ENCODE measurements around the gene ATRN. TPM values are rescaled to one million over a fixed set of nuclear protein-coding genes. Genes with fewer than 3 reads are reported as not detected.

ATRN gene
- total and polyA plus RNA-seq, 2 donors (not counting 3 experiments of a cell fraction or from before 2014, with no cell fraction given): 32.3 to 33.1 TPM

DNA sequence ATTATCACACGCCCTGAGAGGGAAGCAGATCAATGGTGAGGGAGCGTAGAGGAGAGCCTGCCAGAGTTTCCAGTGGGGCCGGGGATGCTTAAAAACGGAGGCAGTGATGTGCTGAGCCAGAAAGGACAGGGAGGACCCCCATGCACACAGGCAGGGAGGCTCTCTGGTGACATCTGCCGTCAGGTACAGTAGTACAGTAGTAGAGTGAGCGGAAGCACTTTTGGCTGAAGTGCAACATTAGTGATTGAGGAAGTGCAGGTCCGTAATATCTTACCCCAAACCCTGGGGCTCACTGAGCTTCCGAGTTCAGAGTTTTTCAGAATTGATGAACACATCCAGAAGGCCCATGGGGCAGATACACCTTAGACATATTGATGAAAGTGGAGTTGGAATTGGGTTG lies 150.3 kb downstream of the ATRN start:
- dilution Hi-C loops (cut with MboI; ENCODE audit: extremely low pct_ligation_motif_present, low sequenced_read_pairs): no loop called here
- POLR2A ChIA-PET: no interaction called here

More for the DNA sequence above, 150.3 kb downstream of the ATRN start:
- intact Hi-C loops (cut with micrococcal nuclease): no loop called here
- no TSS peak for BruUV-seq (replicated peaks)
- no peaks in the 10 kb centered on the region for H3K27me3 ChIP-seq (ENCODE audit: control insufficient read depth in 2 of 2, insufficient read depth in 2 of 2, low read length in 2 of 2)
- TF ChIP-seq GATA2 (IDR thresholded peaks at IDR 0.05; ENCODE audit: insufficient read depth, insufficient read length, low read depth, low read length): no peak
- TF ChIP-seq JUN (IDR thresholded peaks at IDR 0.05; ENCODE audit: borderline replicate concordance, insufficient read depth, insufficient read length, low read depth): no peak
- TF ChIP-seq FOS (IDR thresholded peaks at IDR 0.05; ENCODE audit: borderline replicate concordance, insufficient read depth, low read length): no peak
- no peak for TF ChIP-seq EZH2 (IDR thresholded peaks at IDR 0.05; ENCODE audit: borderline replicate concordance, low read depth, low read length, severe bottlenecking)
- TF ChIP-seq, protein P1, sequence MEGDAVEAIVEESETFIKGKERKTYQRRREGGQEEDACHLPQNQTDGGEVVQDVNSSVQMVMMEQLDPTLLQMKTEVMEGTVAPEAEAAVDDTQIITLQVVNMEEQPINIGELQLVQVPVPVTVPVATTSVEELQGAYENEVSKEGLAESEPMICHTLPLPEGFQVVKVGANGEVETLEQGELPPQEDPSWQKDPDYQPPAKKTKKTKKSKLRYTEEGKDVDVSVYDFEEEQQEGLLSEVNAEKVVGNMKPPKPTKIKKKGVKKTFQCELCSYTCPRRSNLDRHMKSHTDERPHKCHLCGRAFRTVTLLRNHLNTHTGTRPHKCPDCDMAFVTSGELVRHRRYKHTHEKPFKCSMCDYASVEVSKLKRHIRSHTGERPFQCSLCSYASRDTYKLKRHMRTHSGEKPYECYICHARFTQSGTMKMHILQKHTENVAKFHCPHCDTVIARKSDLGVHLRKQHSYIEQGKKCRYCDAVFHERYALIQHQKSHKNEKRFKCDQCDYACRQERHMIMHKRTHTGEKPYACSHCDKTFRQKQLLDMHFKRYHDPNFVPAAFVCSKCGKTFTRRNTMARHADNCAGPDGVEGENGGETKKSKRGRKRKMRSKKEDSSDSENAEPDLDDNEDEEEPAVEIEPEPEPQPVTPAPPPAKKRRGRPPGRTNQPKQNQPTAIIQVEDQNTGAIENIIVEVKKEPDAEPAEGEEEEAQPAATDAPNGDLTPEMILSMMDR (IDR thresholded peaks at IDR 0.05; ENCODE audit: extremely low read depth in 1 of 2, insufficient read depth in 1 of 2, low read depth in 1 of 2, low read length in 2 of 2): no peak
- no peak for TF ChIP-seq MAX (IDR thresholded peaks at IDR 0.05; ENCODE audit: insufficient read depth, insufficient read length)
- no peak for TF ChIP-seq MYC (IDR thresholded peaks at IDR 0.05; ENCODE audit: low read depth, low read length)
- TF ChIP-seq POLR2AphosphoS5 (IDR thresholded peaks at IDR 0.05; ENCODE audit: insufficient read depth, low read depth, low read length): no peak
- TF ChIP-seq POLR2A (IDR thresholded peaks at IDR 0.05; ENCODE audit: low read depth, low read length): no peak
- H2AFZ ChIP-seq (ENCODE audit: low read depth, low read length): no peak overlapping the region
- no peak overlapping the region for H3K27ac ChIP-seq (ENCODE audit: insufficient read depth, low read depth, low read length)
- FAIRE-seq (no peak), DNase-seq (ENCODE audit: low read depth, low spot score) (no peak)
- H3K9ac ChIP-seq (replicated peaks; ENCODE audit: extremely low read depth, insufficient read depth, low read length): no peak overlapping the region
- no peaks in the 10 kb centered on the region for H4K20me1 ChIP-seq (replicated peaks; ENCODE audit: control insufficient read depth, extremely low read depth, insufficient read depth, low read length)
- H3K9me1 ChIP-seq (replicated peaks; ENCODE audit: control insufficient read depth, extremely low read depth, insufficient read depth, low read length): no peaks in the 10 kb centered on the region
- H3K4me1 ChIP-seq (ENCODE audit: control insufficient read depth, extremely low read depth, insufficient read depth, low read length): no peaks in the 10 kb centered on the region
- H3K36me3 ChIP-seq (ENCODE audit: control insufficient read depth in 2 of 2, extremely low read depth in 1 of 2, insufficient read depth in 2 of 2, low read length in 2 of 2): no peaks in the 10 kb centered on the region
- no peak overlapping the region for H3K4me3 ChIP-seq (replicated peaks in 1 of 3; ENCODE audit: insufficient read depth in 1 of 3, low read depth in 1 of 3, low read length in 3 of 3)
- no peaks in the 10 kb centered on the region for H3K9me3 ChIP-seq (replicated peaks; ENCODE audit: control insufficient read depth, insufficient read depth, low read length)
- H3K79me2 ChIP-seq (ENCODE audit: control insufficient read depth, insufficient read depth, low read length): no peaks in the 10 kb centered on the region
- no peak overlapping the region for H3K4me2 ChIP-seq (ENCODE audit: insufficient read depth, low read length)
- CTCF ChIA-PET: interaction anchor here (1.0 to 1.2 kb wide), 2 partner anchors 8 to 11 kb away, joined by 3 read pairs; no protein-coding TSS in a partner anchor
